Heart right ventricle (tissue), 16 donors: Measurements from ENCODE around the gene FOXK2. TPM values are rescaled to one million over a fixed set of nuclear protein-coding genes. Genes with fewer than 3 reads are reported as not detected.

Experiments used
- ATAC-seq, 8 donors: fragments of 200-7000 bp; cut with Tn5 transposase; one replicate each; pipeline ENCODE4 v1.9.1; 2020; ENCODE audit warnings: mild to moderate bottlenecking in 8 of 8, moderate library complexity in 8 of 8, moderate number of reproducible peaks in 1 of 8
- DNase-seq, 2 donors: peaks; one replicate each; pipeline ENCODE4 v3.0.0-alpha.2; 2020
- H3K27ac ChIP-seq, 10 donors: fragments of 200-600 bp; sonication (generic) in 2 of 10; one replicate each; pipeline versions ENCODE4 v1.5.0 to v1.8.0; 2020 to 2022; ENCODE audit warnings: mild to moderate bottlenecking in 3 of 10
- H3K27me3 ChIP-seq, 7 donors: fragments of 200-600 bp; one replicate each; pipeline ENCODE4 v1.8.0; 2021 to 2022; ENCODE audit warnings: mild to moderate bottlenecking in 2 of 7
- H3K36me3 ChIP-seq, 9 donors: fragments of 200-600 bp; sonication (generic) in 1 of 9; one replicate each; pipeline versions ENCODE4 v1.5.0 to v1.8.0; 2020 to 2022; ENCODE audit warnings: mild to moderate bottlenecking in 2 of 9
- H3K4me1 ChIP-seq, 9 donors: fragments of 200-600 bp; sonication (generic) in 1 of 9; one replicate each; pipeline versions ENCODE4 v1.5.0 to v1.8.0; 2020 to 2022; ENCODE audit warnings: mild to moderate bottlenecking in 4 of 9
- H3K4me3 ChIP-seq, 10 donors: fragments of 200-600 bp; sonication (generic) in 2 of 10; one replicate each; pipeline versions ENCODE4 v1.5.0 to v1.8.0; 2020 to 2022; ENCODE audit warnings: mild to moderate bottlenecking in 7 of 10, moderate library complexity in 2 of 10
- H3K9me3 ChIP-seq, 11 donors: fragments of 200-600 bp in 10 of 11; sonication (generic) in 2 of 11; one replicate each; pipeline versions ENCODE4 v1.5.0 to v1.8.0; 2013 to 2022; ENCODE audit warnings: mild to moderate bottlenecking in 2 of 11, control low read depth in 1 of 11, moderate library complexity in 1 of 11
- WGBS, 2 donors: extraction: QIAGEN DNeasy Blood & Tissue Kit; methylation state at CpG; one replicate each; pipeline ENCODE4 v1.1.7; 2013; ENCODE audit warnings: inconsistent platforms in 1 of 2; 5-methylcytosine and 5-hydroxymethylcytosine counted together
- intact Hi-C, 10 donors: fragments of 100-400 bp; cut with DNase I; formaldehyde crosslinking; loops; one replicate each; pipeline versions ENCODE4 v1.11.1 to v1.14.2; 2022
- polyA plus RNA-seq, 2 donors: library from polyadenylated mRNA; stranded (reverse); fragments of 200-250 nt; gene quantifications; one replicate each; pipeline ENCODE4 v1.2.3, GENCODE V29; 2013
- total RNA-seq, 10 donors: library from RNA; stranded (reverse); fragmentation: NEBNext Ultra II Directional in 3 of 10; extraction: Animal tissue kit (Norgen Biotek cat#: 25700) in 3 of 10; gene quantifications; one replicate each; pipeline versions ENCODE4 v1.2.1 to v1.2.4, GENCODE V29; 2021 to 2023
- TF ChIP-seq, protein P1 (sequence below), 9 donors: fragments of 200-600 bp; sonication (generic) in 2 of 9; IDR thresholded peaks; one replicate each; pipeline versions ENCODE4 v1.5.0 to v1.8.0; 2021 to 2022; ENCODE audit warnings: antibody characterized with exemption in 9 of 9, mild to moderate bottlenecking in 5 of 9, moderate library complexity in 1 of 9
- donor health status: Arrhythmogenic right ventricular cardiomyopathy.
- donor health status: ischemic (EF 13 %, LVEDD 7.1; RV severe dilation, severe dysfunction).
- donor health status: healthy with polysubstance abuse.
- donor health status: DM: no; HTN: yes; CAD: no.
- donor health status: DM: no; HTN: no; CAD: no.
- donor health status: ischemic (EF 25% LVEDD 6.9; RV normal size, moderate dysfunction).
- donor health status: ischemic (EF 25% LVEDD 5.7; RV mildly dilated, moderate dysfunction).
- donor health status: healthy.
- donor health status: DM: yes; HTN: yes; CAD: no.
- donor health status: Ischemic cardiomyopathy.
- donor health status: ischemic (EF 35%, LVEDD 5.7; RV mildly dilated, moderate dysfunction).
- donor health status: nonischemic (EF 11% LVEDD 7.7; RV severe dilation, severe dysfunction).
- donor health status: DM: yes; HTN: yes; CAD: no.
- donor health status: PGD.
- donor health status: ischemic (EF 29% LVEDD 5.4; RV normal size, mild dysfunction).
- donor health status: nonischemic (EF 23%, LVEDD 6.1; RV moderate dilation, normal function).

Gene FOXK2
- total and polyA plus RNA-seq, 12 donors: 16.5 to 66.6 (median 30.6) TPM

DNA sequence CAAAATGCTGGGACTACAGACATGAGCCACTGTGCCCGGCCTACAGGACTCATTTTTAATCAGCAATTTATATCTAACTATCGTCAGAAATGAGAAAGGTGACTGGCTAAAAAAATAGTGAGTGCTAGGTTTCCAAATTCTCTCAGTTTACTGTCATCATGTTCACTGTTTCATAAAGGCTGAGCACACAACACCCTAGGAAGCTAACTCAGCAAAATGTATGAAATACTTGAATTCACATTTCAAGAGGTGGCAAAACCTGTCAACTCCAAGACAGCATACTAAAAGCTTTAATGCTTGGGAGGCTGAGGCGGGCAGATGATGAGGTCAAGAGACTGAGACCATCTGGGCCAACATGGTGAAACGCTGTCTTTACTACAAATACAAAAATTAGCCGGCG lies 112.0 kb downstream of the FOXK2 start:
- WGBS, 2 donors: 65 to 87% methylated on average over 6 of the region's 6 CpGs
- Histone ChIP-seq H3K4me1 (peaks cover 0 to 18% (median 0%) of the 10 kb centered on the region in 9 donors), H3K36me3 (peaks cover 0 to 90% (median 25%) of the 10 kb centered on the region in 9 donors), H3K9me3 (peaks cover 0 to 3% (median 0%) of the 10 kb centered on the region in 11 donors), H3K4me3 (no peak overlapping the region), H3K27ac (no peak overlapping the region), H3K27me3 (no peaks in the 10 kb centered on the region)
- intact Hi-C loops: no loop called here
- ATAC-seq (no peak), DNase-seq (no peak)
- TF ChIP-seq, protein P1, sequence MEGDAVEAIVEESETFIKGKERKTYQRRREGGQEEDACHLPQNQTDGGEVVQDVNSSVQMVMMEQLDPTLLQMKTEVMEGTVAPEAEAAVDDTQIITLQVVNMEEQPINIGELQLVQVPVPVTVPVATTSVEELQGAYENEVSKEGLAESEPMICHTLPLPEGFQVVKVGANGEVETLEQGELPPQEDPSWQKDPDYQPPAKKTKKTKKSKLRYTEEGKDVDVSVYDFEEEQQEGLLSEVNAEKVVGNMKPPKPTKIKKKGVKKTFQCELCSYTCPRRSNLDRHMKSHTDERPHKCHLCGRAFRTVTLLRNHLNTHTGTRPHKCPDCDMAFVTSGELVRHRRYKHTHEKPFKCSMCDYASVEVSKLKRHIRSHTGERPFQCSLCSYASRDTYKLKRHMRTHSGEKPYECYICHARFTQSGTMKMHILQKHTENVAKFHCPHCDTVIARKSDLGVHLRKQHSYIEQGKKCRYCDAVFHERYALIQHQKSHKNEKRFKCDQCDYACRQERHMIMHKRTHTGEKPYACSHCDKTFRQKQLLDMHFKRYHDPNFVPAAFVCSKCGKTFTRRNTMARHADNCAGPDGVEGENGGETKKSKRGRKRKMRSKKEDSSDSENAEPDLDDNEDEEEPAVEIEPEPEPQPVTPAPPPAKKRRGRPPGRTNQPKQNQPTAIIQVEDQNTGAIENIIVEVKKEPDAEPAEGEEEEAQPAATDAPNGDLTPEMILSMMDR (IDR thresholded peaks at IDR 0.05): no peak

GRCh38 chr17:82632451-82632850 lies 112.9 kb downstream of the FOXK2 start:
- Histone ChIP-seq H3K27me3 (no peaks in the 10 kb centered on the region), H3K4me3 (no peak overlapping the region), H3K4me1 (peaks cover 0 to 14% (median 0%) of the 10 kb centered on the region in 9 donors), H3K9me3 (peaks cover 0 to 10% (median 0%) of the 10 kb centered on the region in 11 donors), H3K27ac (no peak overlapping the region), H3K36me3 (peaks cover 0 to 90% (median 16%) of the 10 kb centered on the region in 9 donors)
- intact Hi-C loops: no loop called here
- ATAC-seq (no peak), DNase-seq (no peak)
- WGBS, 2 donors: 88 to 91% methylated on average over 8 of the region's 8 CpGs
- TF ChIP-seq, protein P1 (IDR thresholded peaks at IDR 0.05): no peak

- Histone ChIP-seq H3K9me3 (peaks cover 0 to 10% (median 0%) of the 10 kb centered on the region in 11 donors), H3K27ac (no peak overlapping the region), H3K27me3 (no peaks in the 10 kb centered on the region), H3K4me3 (no peak overlapping the region), H3K36me3 (peaks cover 0 to 86% (median 14%) of the 10 kb centered on the region in 9 donors), H3K4me1 (peaks cover 0 to 5% (median 0%) of the 10 kb centered on the region in 9 donors)
- ATAC-seq (no peak), DNase-seq (no peak)
- TF ChIP-seq, protein P1 (IDR thresholded peaks at IDR 0.05): no peak
- intact Hi-C loops: no loop called here
Measured at GRCh38 chr17:82633343-82633742, 113.8 kb downstream of the FOXK2 start.

DNA sequence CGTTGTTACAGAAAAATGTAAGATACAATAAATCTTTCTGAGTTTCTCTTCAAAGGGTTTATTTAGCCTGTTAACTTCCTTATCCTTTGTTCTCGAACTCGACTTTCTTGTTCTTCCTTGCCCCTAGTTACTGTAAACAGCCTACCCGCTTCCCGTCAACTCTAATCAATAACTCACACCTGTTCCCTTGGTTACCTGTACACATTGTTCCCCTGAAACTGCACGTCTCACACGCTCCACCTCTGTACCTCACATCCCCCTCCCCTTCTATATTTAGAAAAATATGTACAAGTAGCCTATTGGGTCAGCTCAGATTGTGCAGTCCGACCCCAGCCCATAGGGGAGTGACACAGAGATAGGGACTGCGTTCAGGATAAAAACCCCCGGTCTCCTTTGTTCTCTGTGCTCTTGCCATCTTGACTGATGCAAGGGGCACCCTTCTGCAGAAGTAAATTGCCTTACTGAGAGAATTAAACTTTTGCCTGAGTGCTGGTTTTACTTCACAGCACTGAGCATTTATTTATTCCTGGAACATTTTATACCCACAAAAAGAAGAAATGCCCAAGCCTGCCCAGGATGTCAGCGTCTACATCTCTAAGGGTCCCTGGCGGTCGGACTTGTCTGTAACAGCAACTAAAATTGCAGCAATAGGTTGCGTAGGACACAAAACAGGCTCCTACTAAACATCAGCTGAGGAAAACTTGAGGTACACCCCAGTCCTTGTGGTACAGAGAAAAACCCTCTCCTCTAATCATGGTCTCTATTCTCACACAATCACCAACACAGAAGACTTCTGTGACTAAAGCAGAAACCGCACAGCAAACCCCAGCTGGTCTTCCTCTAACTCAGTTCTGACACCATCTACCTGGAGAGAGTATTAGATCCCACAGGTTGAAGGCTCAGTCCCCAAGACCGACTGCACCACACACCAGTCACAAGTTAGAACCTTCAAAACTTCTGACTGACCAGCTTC lies 117.4 kb downstream of the FOXK2 start:
- TF ChIP-seq, protein P1 (IDR thresholded peaks at IDR 0.05): no peak
- 83 to 86% methylated on average over 16 of the region's 16 CpGs for WGBS, 2 donors
- Histone ChIP-seq H3K4me3 (no peak overlapping the region), H3K27ac (no peak overlapping the region), H3K9me3 (peaks cover 0 to 10% (median 0%) of the 10 kb centered on the region in 11 donors), H3K36me3 (peaks cover 0 to 84% (median 8%) of the 10 kb centered on the region in 9 donors), H3K4me1 (peaks cover 0 to 13% (median 0%) of the 10 kb centered on the region in 9 donors), H3K27me3 (no peaks in the 10 kb centered on the region)
- intact Hi-C loops: no loop called here
- no peak for DNase-seq
- ATAC-seq: no peak
